SK-N-MC (cell line): ENCODE data around the gene TMCC3.

Source experiments
- EZH2 ChIP-seq: fragments of 200-600 bp; sonication (generic); IDR thresholded peaks from one replicate; pipeline ENCODE4 v1.6.1; 2017; ENCODE audit warnings: antibody characterized with exemption
- POLR2AphosphoS5 ChIP-seq: IDR thresholded peaks from 2 replicates; pipeline ENCODE4 v1.6.1; 2012; ENCODE audit warnings: mild to moderate bottlenecking, low read depth, low read length, borderline replicate concordance

GRCh38 chr12:94557746-94558295 lies 92.5 kb downstream of the TMCC3 start:
- TF ChIP-seq POLR2AphosphoS5 (no peak), EZH2 (no peak)
